ENCODE measurements around the gene SELENOO.

GRCh38 chr22:50220603-50221409 lies 20.0 kb downstream of the SELENOO start:
- TF ChIP-seq CTCF (IDR thresholded peaks at IDR 0.05): no peak
- no peak for TF ChIP-seq EP300 (IDR thresholded peaks at IDR 0.05)

Data from ovary (tissue), 3 donors.